SK-N-SH (cell line): ENCODE measurements around the gene SPEG.

ENCODE experiments used
- NFIC ChIP-seq: IDR thresholded peaks from 2 replicates; pipeline ENCODE4 v1.4.0; 2012; ENCODE audit warnings: borderline replicate concordance
- PBX3 ChIP-seq: IDR thresholded peaks from 2 replicates; pipeline ENCODE4; 2012
- SMC3 ChIP-seq: IDR thresholded peaks from 2 replicates; pipeline ENCODE4 v1.6.1; 2012; ENCODE audit warnings: low read depth, low read length, improper control_type of control experiment
- USF2 ChIP-seq: fragments of 150-350 bp; IDR thresholded peaks from 2 replicates; pipeline ENCODE4 v1.6.1; 2017; ENCODE audit warnings: antibody characterized with exemption, low read length, low read depth, borderline replicate concordance
- TF ChIP-seq, protein P1 (sequence below): fragments of 200-600 bp; sonication (generic); IDR thresholded peaks from 2 replicates; pipeline ENCODE4 v1.6.1; 2017; ENCODE audit warnings: antibody characterized with exemption, mild to moderate bottlenecking, moderate library complexity

DNA sequence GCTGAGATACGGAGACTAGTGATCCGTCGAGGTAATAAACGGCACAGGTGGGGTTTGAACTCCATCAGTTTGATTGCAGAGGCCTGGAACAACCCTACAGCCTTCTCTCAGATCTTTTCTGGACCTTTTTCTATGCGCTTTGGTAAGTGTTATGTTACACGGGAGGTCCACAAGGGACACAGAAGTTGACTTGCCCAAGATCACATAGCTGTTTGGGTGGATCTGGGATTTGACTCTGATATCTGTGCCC, 45.8 kb upstream of the SPEG start:
- TF ChIP-seq NFIC, result no peak
- no peak for TF ChIP-seq PBX3
- no peak for TF ChIP-seq USF2
- TF ChIP-seq, protein P1, sequence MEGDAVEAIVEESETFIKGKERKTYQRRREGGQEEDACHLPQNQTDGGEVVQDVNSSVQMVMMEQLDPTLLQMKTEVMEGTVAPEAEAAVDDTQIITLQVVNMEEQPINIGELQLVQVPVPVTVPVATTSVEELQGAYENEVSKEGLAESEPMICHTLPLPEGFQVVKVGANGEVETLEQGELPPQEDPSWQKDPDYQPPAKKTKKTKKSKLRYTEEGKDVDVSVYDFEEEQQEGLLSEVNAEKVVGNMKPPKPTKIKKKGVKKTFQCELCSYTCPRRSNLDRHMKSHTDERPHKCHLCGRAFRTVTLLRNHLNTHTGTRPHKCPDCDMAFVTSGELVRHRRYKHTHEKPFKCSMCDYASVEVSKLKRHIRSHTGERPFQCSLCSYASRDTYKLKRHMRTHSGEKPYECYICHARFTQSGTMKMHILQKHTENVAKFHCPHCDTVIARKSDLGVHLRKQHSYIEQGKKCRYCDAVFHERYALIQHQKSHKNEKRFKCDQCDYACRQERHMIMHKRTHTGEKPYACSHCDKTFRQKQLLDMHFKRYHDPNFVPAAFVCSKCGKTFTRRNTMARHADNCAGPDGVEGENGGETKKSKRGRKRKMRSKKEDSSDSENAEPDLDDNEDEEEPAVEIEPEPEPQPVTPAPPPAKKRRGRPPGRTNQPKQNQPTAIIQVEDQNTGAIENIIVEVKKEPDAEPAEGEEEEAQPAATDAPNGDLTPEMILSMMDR, result no peak
- no peak for TF ChIP-seq SMC3
